K562 (cell line): ENCODE measurements around the gene KDM2A. TPM values are rescaled to one million over a fixed set of nuclear protein-coding genes. Genes with fewer than 3 reads are reported as not detected.

ENCODE experiments used
- ATAC-seq: fragments of 200-7000 bp; cut with Tn5 transposase; 3 replicates; pipeline ENCODE4 v1.9.1; 2020; ENCODE audit warnings: moderate library complexity
- BruUV-seq: library from RNA; stranded (reverse); fragments of 400-500 nt; replicated peaks from 2 replicates; lab custom pipeline; 2021; lab: Mats Ljungman, UMichigan
- CTCF ChIA-PET: fragments of 300-600 bp; formaldehyde crosslinking; extraction: SDS; loops from one replicate; lab custom pipeline; 2021; ENCODE audit warnings: low intra/inter-chr PET ratio; lab: Yijun Ruan, JAX
- POLR2A ChIA-PET: fragments of 300-600, 350-650 bp; sonication (Branson Sonifier 250); formaldehyde crosslinking; extraction: SDS; loops from one replicate; lab custom pipeline; 2021; ENCODE audit warnings: antibody characterized with exemption, inconsistent platforms; lab: Yijun Ruan, JAX
- DNase-seq, 4 experiments: peaks; one replicate each; pipeline versions ENCODE4 v3.0.0 to v3.0.0-alpha.2; 2011 to 2018; ENCODE audit warnings: low spot score in 3 of 4, mixed read lengths in 3 of 4; ENCODE audit errors: extremely low read depth in 1 of 4
- FAIRE-seq: peaks from 2 replicates; lab custom pipeline; 2011; peaks lifted over from hg19 to GRCh38; lab: Jason Lieb, UNC
- H2AFZ ChIP-seq: 2 replicates; pipeline ENCODE4 v1.6.0; 2011; ENCODE audit warnings: low read depth, low read length, control low read depth, inconsistent platforms
- H3K27ac ChIP-seq: fragments of 200-600 bp; 3 replicates; pipeline ENCODE4 v1.8.0; 2011; ENCODE audit warnings: low read depth, mild to moderate bottlenecking, control low read depth, inconsistent platforms, low read length, moderate library complexity, mixed read lengths; ENCODE audit errors: extremely low read depth
- H3K27me3 ChIP-seq, 2 experiments: fragments of 300-600 bp in 1 of 2; 2 replicates in 1 of 2; 3 replicates in 1 of 2; pipeline versions ENCODE4 v1.6.0 to v1.8.0; 2011; ENCODE audit warnings: inconsistent platforms in 2 of 2, low read length in 2 of 2, mild to moderate bottlenecking in 1 of 2, mixed read lengths in 1 of 2, moderate library complexity in 1 of 2; ENCODE audit not compliant: control insufficient read depth in 2 of 2, insufficient read depth in 2 of 2
- H3K36me3 ChIP-seq: fragments of 300-600 bp; 3 replicates; pipeline ENCODE4 v1.8.0; 2011; ENCODE audit warnings: mild to moderate bottlenecking, low read length, inconsistent platforms; ENCODE audit not compliant: control insufficient read depth, insufficient read depth
- H3K4me1 ChIP-seq, 2 experiments: fragments of 200-600 bp in 1 of 2; replicated peaks in 1 of 2; 2 replicates in 1 of 2; 3 replicates in 1 of 2; pipeline versions ENCODE4 v1.5.1 to v1.8.0; 2011; ENCODE audit warnings: inconsistent platforms in 2 of 2, low read length in 2 of 2, mild to moderate bottlenecking in 1 of 2, mixed read lengths in 1 of 2, moderate library complexity in 1 of 2; ENCODE audit not compliant: control insufficient read depth in 2 of 2, insufficient read depth in 2 of 2
- H3K4me2 ChIP-seq: 2 replicates; pipeline ENCODE4 v1.6.1; 2011; ENCODE audit warnings: low read length, control low read depth, inconsistent platforms, mixed read lengths; ENCODE audit not compliant: insufficient read depth
- H3K4me3 ChIP-seq: fragments of 200-600 bp; sonication (generic), shearing (Covaris generic); 2 replicates; pipeline ENCODE4 v1.5.1; 2016; ENCODE audit warnings: control low read depth, inconsistent platforms
- H3K79me2 ChIP-seq: fragments of 200-600 bp; 3 replicates; pipeline ENCODE4 v1.8.0; 2011; ENCODE audit warnings: low read length, inconsistent platforms; ENCODE audit not compliant: control insufficient read depth, insufficient read depth
- H3K9ac ChIP-seq, 2 experiments: 2 replicates each; pipeline versions ENCODE4 v1.6.0 to v1.6.1; 2011; ENCODE audit warnings: low read depth in 2 of 2, low read length in 2 of 2, control low read depth in 1 of 2, inconsistent platforms in 1 of 2, mild to moderate bottlenecking in 1 of 2, mixed read lengths in 1 of 2; ENCODE audit not compliant: insufficient read depth in 1 of 2
- H3K9me1 ChIP-seq: one replicate; pipeline ENCODE4 v1.6.0; 2011; ENCODE audit warnings: inconsistent platforms, mild to moderate bottlenecking, low read length, moderate library complexity; ENCODE audit not compliant: control insufficient read depth, insufficient read depth
- H3K9me3 ChIP-seq: replicated peaks from 2 replicates; pipeline ENCODE4 v1.5.1; 2011; ENCODE audit warnings: low read depth, low read length, inconsistent platforms; ENCODE audit not compliant: control insufficient read depth, insufficient read depth
- H4K20me1 ChIP-seq: replicated peaks from 2 replicates; pipeline ENCODE4 v1.6.1; 2011; ENCODE audit warnings: low read length, inconsistent platforms, mixed read lengths; ENCODE audit not compliant: control insufficient read depth, insufficient read depth
- DMBX1 ChIP-seq: fragments of 250-450 bp; sonication (Bioruptor Pico); IDR thresholded peaks from 2 replicates; pipeline ENCODE4 v1.8.0; 2022; ENCODE audit warnings: inconsistent platforms, mild to moderate bottlenecking, moderate library complexity, borderline replicate concordance
- MYC ChIP-seq, 2 experiments: fragments of 250-450 bp in 1 of 2; sonication (Bioruptor Pico) in 1 of 2; IDR thresholded peaks; 2 replicates each; pipeline versions ENCODE4 v1.5.1 to v1.6.1; 2012 to 2021; ENCODE audit warnings: low read depth in 2 of 2, borderline replicate concordance in 1 of 2, improper control_type of control experiment in 1 of 2, low read length in 1 of 2, mild to moderate bottlenecking in 1 of 2, moderate library complexity in 1 of 2
- RBFOX2 ChIP-seq: fragments of 200-400 bp; formaldehyde crosslinking; IDR thresholded peaks from 2 replicates; pipeline ENCODE4 v1.6.1; 2017; ENCODE audit warnings: low read depth, mild to moderate bottlenecking, low read length, moderate library complexity
- TRIM24 ChIP-seq, 2 experiments: fragments of 450-650 bp; IDR thresholded peaks; 2 replicates each; pipeline ENCODE4 v1.6.1; 2016
- ZC3H8 ChIP-seq: fragments of 450-650 bp; IDR thresholded peaks from 2 replicates; pipeline ENCODE4 v1.6.1; 2017
- ZEB2 ChIP-seq: fragments of 450-650 bp; IDR thresholded peaks from 2 replicates; pipeline ENCODE4 v1.6.1; 2016
- WGBS: fragments of 100-300 bp; shearing (Covaris generic); methylation state at CpG from one replicate; pipeline ENCODE4 v1.1.6; 2016; ENCODE audit warnings: low coverage, mixed read lengths; ENCODE audit not compliant: insufficient coverage; ENCODE audit errors: missing lambda C conversion rate; 5-methylcytosine and 5-hydroxymethylcytosine counted together
- in situ Hi-C: fragments of 300-500 bp; cut with MboI; formaldehyde crosslinking; loops from 4 replicates; pipeline ENCODE4 v1.15.0; 2018; ENCODE audit warnings: inconsistent platforms, mixed read lengths
- intact Hi-C: fragments of 100-400 bp; cut with micrococcal nuclease; formaldehyde crosslinking; loops from 2 replicates; pipeline ENCODE4 v1.14.2; 2022
- polyA plus RNA-seq, 8 experiments: library from polyadenylated mRNA; depleted of rRNA in 4 of 8; stranded (reverse) in 5 of 8; unstranded in 3 of 8; fragments of >200 nt; fragmentation: Nextera tagmentation in 2 of 8; fragmentation: Illumina TruSeq in 1 of 8; extraction: Ambion mirVana in 2 of 8; extraction: Trizol in 1 of 8; gene quantifications; 2 replicates each; pipeline versions ENCODE4 v1.2.1 to v1.2.3, GENCODE V29; 2011 to 2014; ENCODE audit warnings: inconsistent platforms in 1 of 8, missing spikeins in 1 of 8
- total RNA-seq, 7 experiments: library from RNA; depleted of rRNA in 6 of 7; stranded (reverse); fragments of >200 nt in 6 of 7; fragmentation: Illumina TruSeq in 2 of 7; extraction: Trizol in 2 of 7; gene quantifications; 2 replicates each; pipeline versions ENCODE4 v1.2.1 to v1.2.3, GENCODE V29; 2011 to 2021; ENCODE audit warnings: low replicate concordance in 1 of 7

KDM2A gene
- total and polyA plus RNA-seq, 9 of the 15 experiments (the other 6 are each of a cell fraction or from before 2014, with no cell fraction given): 5.0 to 39.3 (median 21.3) TPM

DNA sequence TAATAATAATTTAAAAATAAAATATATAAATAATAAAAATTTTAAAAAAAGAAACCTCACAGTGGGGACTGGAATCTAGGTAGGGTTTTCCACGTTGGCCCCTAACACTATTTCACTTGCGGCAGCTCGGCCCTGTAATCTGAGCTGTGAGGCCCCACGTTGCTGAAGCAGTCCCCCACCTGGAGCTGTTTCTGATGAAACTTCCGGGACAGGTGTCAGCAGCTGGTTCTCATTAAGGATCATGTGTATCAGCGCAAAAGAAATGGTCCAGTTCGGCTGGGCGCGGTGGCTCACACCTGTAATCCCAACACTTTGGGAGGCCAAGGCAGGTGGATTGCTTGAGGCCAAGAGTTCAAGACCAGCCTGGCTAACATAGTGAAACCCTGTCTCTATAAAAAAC, 45.2 kb upstream of the KDM2A start:
- DNase-seq (no peak), FAIRE-seq (no peak), ATAC-seq (peak; percentile 12; the same call in 1 of the 3 replicates)
- Histone ChIP-seq H3K4me3 (no peak overlapping the region), H3K9ac (no peak overlapping the region), H3K9me3 (no peaks in the 10 kb centered on the region), H3K27me3 (peaks cover 0 to 6% of the 10 kb centered on the region in 2 experiments; a peak in 2 of 5 replicates), H3K4me1 (peaks cover 11 to 24% of the 10 kb centered on the region in 2 experiments; a peak in 4 of 5 replicates), H3K9me1 (no peaks in the 10 kb centered on the region), H3K4me2 (no peak overlapping the region), H3K27ac (no peak overlapping the region), H4K20me1 (no peaks in the 10 kb centered on the region), H2AFZ (no peak overlapping the region), H3K36me3 (no peaks in the 10 kb centered on the region), H3K79me2 (no peaks in the 10 kb centered on the region)
- BruUV-seq: no TSS peak
- WGBS: 55% methylated on average over 9 of the region's 9 CpGs
- TF ChIP-seq TRIM24 (IDR thresholded peaks at IDR 0.05) (peak in 1 of 2 experiments; percentile 10; a peak in 1 of 4 replicates), MYC (IDR thresholded peaks at IDR 0.05; ENCODE audit: low read depth, low read length) (peak; percentile 42), MYC (CRISPR knock-in tag; IDR thresholded peaks at IDR 0.05; ENCODE audit: borderline replicate concordance, low read depth) (no peak), ZC3H8 (no peak), DMBX1 (CRISPR knock-in tag) (0 out of 2 replicates have a peak, but pooled peaks have one; percentile 13), ZEB2 (0 out of 2 replicates have a peak, but pooled peaks have one; percentile 49), RBFOX2 (0 out of 2 replicates have a peak, but pooled peaks have one; percentile 24)
- CTCF ChIA-PET: no interaction called here
- in situ Hi-C loops: no loop called here
- intact Hi-C loops: no loop called here
- POLR2A ChIA-PET: interaction anchor here (0.6 to 0.8 kb wide), 4 partner anchors 10 to 483 kb away, joined by 3 to 4 read pairs (median 4); no protein-coding TSS in a partner anchor
